NCI-H460 (cell line): ENCODE data around the gene KLHL3. TPM values are rescaled to one million over a fixed set of nuclear protein-coding genes. Genes with fewer than 3 reads are reported as not detected.

Source experiments
- DNase-seq: peaks from one replicate; pipeline ENCODE4 v3.0.0-alpha.2; 2016; ENCODE audit warnings: low read depth; ENCODE audit errors: extremely low read depth
- total RNA-seq: library from RNA; depleted of rRNA; stranded (reverse); fragments of >200 nt; shearing (Covaris generic); gene quantifications from 2 replicates; pipeline ENCODE4 v1.2.3, GENCODE V29; 2014

The KLHL3 gene
- total RNA-seq, 1 experiment from 2014 or later, result 5.0 TPM

- DNase-seq, result no peak
These were observed 23.7 kb downstream of the KLHL3 start for GRCh38 chr5:137712139-137712667.

- DNase-seq, result no peak
These were observed 25.8 kb downstream of the KLHL3 start for GRCh38 chr5:137710086-137710485.

GRCh38 chr5:137708796-137709559 is 26.9 kb downstream of the KLHL3 start:
- no peak for DNase-seq

GRCh38 chr5:137708062-137708461 is 27.8 kb downstream of the KLHL3 start:
- no peak for DNase-seq

GRCh38 chr5:137706841-137707240 is 29.0 kb downstream of the KLHL3 start:
- no peak for DNase-seq

- no peak for DNase-seq
These were observed 30.8 kb downstream of the KLHL3 start for GRCh38 chr5:137705106-137705505.

GRCh38 chr5:137703565-137703964 is 32.3 kb downstream of the KLHL3 start:
- DNase-seq, result no peak

- no peak for DNase-seq
These were observed 35.6 kb downstream of the KLHL3 start for GRCh38 chr5:137700282-137700680.

GRCh38 chr5:137699336-137700281 is 36.3 kb downstream of the KLHL3 start:
- DNase-seq, result no peak

- DNase-seq, result no peak
These were observed 39.4 kb downstream of the KLHL3 start for GRCh38 chr5:137696481-137696880.

- no peak for DNase-seq
These were observed 40.0 kb downstream of the KLHL3 start for GRCh38 chr5:137695651-137696428.

- no peak for DNase-seq
These were observed 41.8 kb downstream of the KLHL3 start for GRCh38 chr5:137693951-137694721.

- DNase-seq, result no peak
These were observed 42.5 kb downstream of the KLHL3 start for GRCh38 chr5:137693307-137693950.

- DNase-seq, result no peak
These were observed 46.6 kb downstream of the KLHL3 start for GRCh38 chr5:137689306-137689705.

- no peak for DNase-seq
These were observed 47.6 kb downstream of the KLHL3 start for GRCh38 chr5:137688210-137688840.

- no peak for DNase-seq
These were observed 51.1 kb downstream of the KLHL3 start for GRCh38 chr5:137684761-137685160.

- DNase-seq, result no peak
These were observed 54.7 kb downstream of the KLHL3 start for GRCh38 chr5:137681191-137681590.

- no peak for DNase-seq
These were observed 56.0 kb downstream of the KLHL3 start for GRCh38 chr5:137679910-137680309.

GRCh38 chr5:137679195-137679594 is 56.7 kb downstream of the KLHL3 start:
- no peak for DNase-seq
